Glutamatergic neuron (in vitro differentiated cells): Measurements from ENCODE around the gene VPS16. TPM values are rescaled to one million over a fixed set of nuclear protein-coding genes. Genes with fewer than 3 reads are reported as not detected.

ENCODE experiments used
- DNase-seq: peaks from one replicate; pipeline ENCODE4 v3.0.0; 2022
- H3K27ac Mint-ChIP-seq: one replicate; pipeline ENCODE4 v1.8.0; 2020; ENCODE audit warnings: mild to moderate bottlenecking, mixed read lengths, inconsistent platforms; ENCODE audit not compliant: unreplicated experiment
- H3K27me3 Mint-ChIP-seq: one replicate; pipeline ENCODE4 v1.8.0; 2020; ENCODE audit warnings: mild to moderate bottlenecking, moderate library complexity, mixed read lengths, inconsistent platforms; ENCODE audit not compliant: unreplicated experiment
- H3K36me3 Mint-ChIP-seq: one replicate; pipeline ENCODE4 v1.8.0; 2020; ENCODE audit warnings: mild to moderate bottlenecking, mixed read lengths, inconsistent platforms; ENCODE audit not compliant: unreplicated experiment
- H3K4me1 Mint-ChIP-seq: one replicate; pipeline ENCODE4 v1.8.0; 2020; ENCODE audit warnings: mild to moderate bottlenecking, low read depth, mixed read lengths, inconsistent platforms; ENCODE audit not compliant: unreplicated experiment
- H3K4me3 Mint-ChIP-seq: one replicate; pipeline ENCODE4 v1.8.0; 2020; ENCODE audit warnings: mild to moderate bottlenecking, mixed read lengths, inconsistent platforms; ENCODE audit not compliant: unreplicated experiment
- H3K9me3 Mint-ChIP-seq: one replicate; pipeline ENCODE4 v1.8.0; 2020; ENCODE audit warnings: mild to moderate bottlenecking, moderate library complexity, mixed read lengths, inconsistent platforms; ENCODE audit not compliant: unreplicated experiment
- total RNA-seq: library from RNA; stranded (reverse); fragmentation: NEBNext Ultra II Directional; extraction: Animal tissue kit (Norgen Biotek cat#: 25700); gene quantifications from one replicate; pipeline ENCODE4 v1.2.1, GENCODE V29; 2021; ENCODE audit not compliant: unreplicated experiment
- TF ChIP-seq, protein P1 (sequence below): fragments of 200-600 bp; sonication (generic); IDR thresholded peaks from one replicate; pipeline ENCODE4 v1.5.0; 2021; ENCODE audit not compliant: partially characterized antibody, unreplicated experiment

The VPS16 gene
- total RNA-seq, 1 donor from 2014 or later, result 46.3 TPM

DNA sequence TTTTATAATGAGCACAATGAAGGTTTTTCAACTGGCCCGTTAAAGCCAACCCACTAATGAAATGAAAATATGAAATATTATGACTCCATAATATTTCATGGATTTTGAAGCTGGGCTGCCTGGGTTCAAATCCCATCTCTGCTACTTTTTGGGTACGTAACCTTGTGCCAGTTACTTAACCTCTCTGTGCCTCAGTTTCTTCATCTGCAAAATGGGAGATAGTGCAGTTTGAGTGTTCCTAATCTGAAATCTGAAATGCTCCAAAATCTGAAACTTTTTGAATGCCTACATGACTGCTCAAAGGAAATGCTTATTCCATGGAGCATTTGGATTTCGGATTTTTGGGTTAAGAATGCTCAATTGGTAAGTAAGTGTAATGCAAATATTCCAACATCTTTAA, 62.3 kb downstream of the VPS16 start:
- no peak overlapping the region for H3K4me3 Mint-ChIP-seq

DNA sequence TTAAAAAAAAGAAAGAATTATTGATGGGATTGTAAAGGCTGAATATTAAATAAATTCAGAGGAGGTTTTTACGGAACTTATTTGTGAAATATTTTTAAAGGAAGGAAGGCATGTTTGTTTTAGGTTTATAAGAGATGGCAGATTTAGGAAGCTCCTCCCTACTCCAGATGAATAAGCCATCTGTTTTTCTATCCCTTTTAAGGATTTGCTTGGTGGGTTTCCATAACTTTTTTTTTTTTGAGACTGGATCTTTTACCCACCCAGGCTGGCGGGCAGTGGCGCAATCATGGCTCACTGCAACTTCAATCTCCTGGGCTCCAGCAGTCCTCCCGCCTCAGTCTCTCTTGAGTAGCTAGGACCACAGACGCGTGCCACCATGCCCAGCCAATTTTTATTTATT, 63.1 kb downstream of the VPS16 start:
- no peak overlapping the region for H3K27ac Mint-ChIP-seq
- TF ChIP-seq, protein P1, sequence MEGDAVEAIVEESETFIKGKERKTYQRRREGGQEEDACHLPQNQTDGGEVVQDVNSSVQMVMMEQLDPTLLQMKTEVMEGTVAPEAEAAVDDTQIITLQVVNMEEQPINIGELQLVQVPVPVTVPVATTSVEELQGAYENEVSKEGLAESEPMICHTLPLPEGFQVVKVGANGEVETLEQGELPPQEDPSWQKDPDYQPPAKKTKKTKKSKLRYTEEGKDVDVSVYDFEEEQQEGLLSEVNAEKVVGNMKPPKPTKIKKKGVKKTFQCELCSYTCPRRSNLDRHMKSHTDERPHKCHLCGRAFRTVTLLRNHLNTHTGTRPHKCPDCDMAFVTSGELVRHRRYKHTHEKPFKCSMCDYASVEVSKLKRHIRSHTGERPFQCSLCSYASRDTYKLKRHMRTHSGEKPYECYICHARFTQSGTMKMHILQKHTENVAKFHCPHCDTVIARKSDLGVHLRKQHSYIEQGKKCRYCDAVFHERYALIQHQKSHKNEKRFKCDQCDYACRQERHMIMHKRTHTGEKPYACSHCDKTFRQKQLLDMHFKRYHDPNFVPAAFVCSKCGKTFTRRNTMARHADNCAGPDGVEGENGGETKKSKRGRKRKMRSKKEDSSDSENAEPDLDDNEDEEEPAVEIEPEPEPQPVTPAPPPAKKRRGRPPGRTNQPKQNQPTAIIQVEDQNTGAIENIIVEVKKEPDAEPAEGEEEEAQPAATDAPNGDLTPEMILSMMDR, result no peak
- H3K9me3 Mint-ChIP-seq, result no peaks in the 10 kb centered on the region
- no peaks in the 10 kb centered on the region for H3K27me3 Mint-ChIP-seq
- H3K4me3 Mint-ChIP-seq, result no peak overlapping the region
- H3K4me1 Mint-ChIP-seq, result no peaks in the 10 kb centered on the region
- no peak for DNase-seq
- no peaks in the 10 kb centered on the region for H3K36me3 Mint-ChIP-seq

More for the DNA sequence above, 62.3 kb downstream of the VPS16 start:
- TF ChIP-seq, protein P1, result no peak
- Mint-ChIP-seq H3K27me3 (no peaks in the 10 kb centered on the region), H3K27ac (no peak overlapping the region), H3K9me3 (no peaks in the 10 kb centered on the region), H3K4me1 (no peaks in the 10 kb centered on the region), H3K36me3 (no peaks in the 10 kb centered on the region)
- DNase-seq, result no peak

DNA sequence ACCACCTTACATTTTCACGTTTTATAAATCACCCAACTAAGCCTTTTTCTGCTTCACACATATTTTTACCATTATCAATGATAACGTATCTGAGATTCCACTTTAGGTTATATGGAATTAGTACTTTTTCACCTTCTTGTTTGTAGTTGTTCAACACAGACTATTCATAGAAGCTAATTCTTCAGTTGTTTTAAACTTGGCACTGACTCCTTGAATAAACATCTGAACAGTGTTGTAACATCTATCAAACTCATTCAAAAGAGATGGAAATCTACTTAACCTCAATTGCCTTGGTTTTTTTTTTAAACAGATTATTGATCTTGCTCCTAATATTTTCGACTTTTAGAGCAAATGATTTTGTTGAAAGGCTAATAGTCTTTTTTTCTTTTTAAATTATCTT, 67.0 kb downstream of the VPS16 start:
- no peak for DNase-seq
- no peaks in the 10 kb centered on the region for H3K36me3 Mint-ChIP-seq
- H3K27me3 Mint-ChIP-seq, result no peaks in the 10 kb centered on the region
- H3K9me3 Mint-ChIP-seq, result no peaks in the 10 kb centered on the region
- TF ChIP-seq, protein P1, result no peak
- no peak overlapping the region for H3K4me3 Mint-ChIP-seq
- no peak overlapping the region for H3K27ac Mint-ChIP-seq
- H3K4me1 Mint-ChIP-seq, result no peaks in the 10 kb centered on the region

DNA sequence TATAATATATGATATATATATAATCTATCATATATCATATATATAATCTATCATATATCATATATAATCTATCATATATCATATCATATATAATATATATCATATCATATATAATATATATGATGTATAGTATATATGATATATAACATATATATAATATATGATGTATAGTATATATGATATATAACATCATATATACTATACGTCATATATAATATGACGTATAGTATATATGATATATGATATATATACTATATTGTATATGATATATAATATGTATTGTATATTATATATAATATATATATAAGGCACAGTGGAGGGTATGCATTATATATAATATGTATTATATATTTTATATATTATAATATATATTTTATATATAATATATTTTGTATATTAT, 69.4 kb downstream of the VPS16 start:
- H3K36me3 Mint-ChIP-seq, result no peaks in the 10 kb centered on the region
- no peaks in the 10 kb centered on the region for H3K9me3 Mint-ChIP-seq
- no peak overlapping the region for H3K4me3 Mint-ChIP-seq
- H3K27me3 Mint-ChIP-seq, result peaks cover 3% of the 10 kb centered on the region
- H3K27ac Mint-ChIP-seq, result no peak overlapping the region
- no peaks in the 10 kb centered on the region for H3K4me1 Mint-ChIP-seq
- TF ChIP-seq, protein P1, result no peak
- no peak for DNase-seq

DNA sequence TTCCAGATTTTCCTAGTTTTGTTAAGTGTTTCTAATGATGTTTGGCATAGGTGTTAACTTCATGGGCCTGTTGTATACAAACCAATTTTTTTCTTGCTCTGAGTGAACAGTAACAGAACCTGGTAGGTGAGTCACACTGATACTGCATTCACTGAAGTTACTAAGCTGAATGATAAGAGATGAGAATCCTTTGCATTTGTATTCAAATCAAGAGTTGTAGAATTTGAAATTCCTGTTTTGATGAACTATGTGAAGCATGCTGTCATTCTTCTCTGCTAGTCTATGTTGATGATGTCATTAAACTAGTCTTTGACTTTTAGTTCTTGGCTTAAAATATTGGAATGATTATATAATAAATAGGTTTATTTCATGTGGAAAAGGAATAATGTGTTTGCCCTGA, 70.7 kb downstream of the VPS16 start:
- no peaks in the 10 kb centered on the region for H3K4me1 Mint-ChIP-seq
- no peak overlapping the region for H3K4me3 Mint-ChIP-seq
- no peak overlapping the region for H3K27ac Mint-ChIP-seq
- DNase-seq, result no peak
- H3K36me3 Mint-ChIP-seq, result no peaks in the 10 kb centered on the region
- H3K9me3 Mint-ChIP-seq, result no peaks in the 10 kb centered on the region
- TF ChIP-seq, protein P1, result no peak
- H3K27me3 Mint-ChIP-seq, result peaks cover 3% of the 10 kb centered on the region
